Colon (tissue), 2 donors: ENCODE results near the gene LRP2.
"Not testable (repeated sequence)": the region's sequence is repeated elsewhere in the genome, so short reads cannot be mapped to it uniquely, and the experiment has no call there.

ENCODE experiments used
- FAIRE-seq: peaks from 2 replicates; lab custom pipeline; 2012; peaks lifted over from hg19 to GRCh38; lab: Jason Lieb, UNC
- donor health status: control.
- donor health status: control.

The LRP2 gene

GRCh38 chr2:169362118-169362893, at the start of gene LRP2:
LRP2 (minus strand) TSS chr2:169362534; CDS start chr2:169362399, 135 bp downstream.
- FAIRE-seq, result no peak

- FAIRE-seq, result no peak
Measured at GRCh38 chr2:169406891-169407290, 44.6 kb upstream of the LRP2 start.

DNA sequence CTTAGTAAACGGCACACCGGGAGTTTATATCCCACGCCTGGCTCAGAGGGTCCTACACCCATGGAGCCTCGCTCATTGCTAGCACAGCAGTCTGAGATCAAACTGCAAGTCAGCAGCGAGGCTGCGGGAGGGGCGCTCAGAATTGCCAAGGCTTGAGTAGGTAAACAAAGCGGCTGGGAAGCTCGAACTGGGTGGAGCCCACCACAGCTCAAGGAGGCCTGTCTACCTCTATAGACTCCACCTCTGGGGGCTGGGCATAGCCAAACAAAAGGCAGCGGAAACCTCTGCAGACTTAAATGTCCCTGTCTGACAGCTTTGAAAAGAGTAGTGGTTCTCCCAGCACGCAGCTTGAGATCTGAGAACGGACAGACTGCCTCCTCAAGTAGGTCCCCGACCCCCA, 37.2 kb upstream of the LRP2 start:
- FAIRE-seq, result not testable (repeated sequence)

DNA sequence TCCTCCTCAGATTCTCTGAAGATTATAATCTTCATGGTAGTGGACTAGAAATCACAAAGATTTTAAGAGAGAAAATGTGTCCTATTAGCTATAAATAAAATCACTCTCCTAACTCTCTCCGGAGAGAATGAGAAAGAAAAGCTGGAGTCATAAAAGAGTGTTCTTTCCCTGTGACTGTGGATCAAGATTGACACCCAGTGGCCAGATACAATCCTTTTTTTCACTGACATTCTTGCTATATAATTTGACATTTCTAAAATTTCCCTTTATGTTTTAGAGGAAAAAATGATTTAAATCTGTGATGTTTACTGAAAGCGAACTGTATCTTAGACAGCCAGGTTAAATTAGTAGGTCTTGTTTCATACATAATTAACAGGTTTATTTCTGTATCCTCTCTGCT, 35.4 kb upstream of the LRP2 start:
- no peak for FAIRE-seq

GRCh38 chr2:169395821-169396374, 33.6 kb upstream of the LRP2 start:
- no peak for FAIRE-seq

GRCh38 chr2:169393068-169393590, 30.8 kb upstream of the LRP2 start:
- no peak for FAIRE-seq

GRCh38 chr2:169391236-169391635, 28.9 kb upstream of the LRP2 start:
- no peak for FAIRE-seq

DNA sequence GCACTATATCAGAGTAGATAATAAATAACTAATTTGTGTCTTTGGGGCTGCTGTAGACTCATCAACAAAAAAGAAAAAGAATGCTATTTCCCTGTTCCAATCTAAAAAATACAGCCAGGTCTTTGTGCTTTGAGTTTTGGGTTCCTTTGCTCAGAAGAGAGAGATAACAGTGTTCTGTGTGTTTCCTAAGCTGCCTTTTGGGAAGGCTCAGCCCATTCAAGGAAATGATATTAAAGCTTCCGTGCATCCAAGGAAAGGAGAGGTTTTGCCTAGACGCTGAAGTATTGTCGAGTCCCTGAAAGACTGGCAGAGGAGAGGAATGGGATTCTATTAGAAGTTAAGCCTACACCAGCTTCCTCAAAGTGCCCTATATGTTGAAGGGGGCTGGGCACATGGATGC, 25.8 kb upstream of the LRP2 start:
- FAIRE-seq, result no peak

- no peak for FAIRE-seq
Measured at GRCh38 chr2:169386722-169387121, 24.4 kb upstream of the LRP2 start.

GRCh38 chr2:169384816-169385215, 22.5 kb upstream of the LRP2 start:
- no peak for FAIRE-seq

DNA sequence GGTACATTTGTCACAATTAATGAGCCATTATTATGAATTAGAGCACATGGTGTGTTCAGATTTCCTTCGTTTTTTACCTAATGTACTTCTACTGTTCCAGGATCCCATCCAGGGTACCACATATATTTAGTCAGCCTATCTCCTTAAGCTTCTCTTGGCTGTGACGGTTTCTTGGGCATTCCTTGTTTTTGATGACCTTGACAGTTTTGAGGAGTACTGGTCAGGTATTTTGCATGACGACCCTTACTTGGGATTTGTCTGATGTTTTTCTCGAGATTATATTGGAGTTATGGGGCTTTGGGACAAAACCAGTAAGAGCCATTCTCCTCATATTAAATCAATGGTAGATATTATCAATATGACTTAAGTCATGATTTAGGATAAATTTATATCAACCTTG, 10.2 kb upstream of the LRP2 start:
- FAIRE-seq, result no peak

DNA sequence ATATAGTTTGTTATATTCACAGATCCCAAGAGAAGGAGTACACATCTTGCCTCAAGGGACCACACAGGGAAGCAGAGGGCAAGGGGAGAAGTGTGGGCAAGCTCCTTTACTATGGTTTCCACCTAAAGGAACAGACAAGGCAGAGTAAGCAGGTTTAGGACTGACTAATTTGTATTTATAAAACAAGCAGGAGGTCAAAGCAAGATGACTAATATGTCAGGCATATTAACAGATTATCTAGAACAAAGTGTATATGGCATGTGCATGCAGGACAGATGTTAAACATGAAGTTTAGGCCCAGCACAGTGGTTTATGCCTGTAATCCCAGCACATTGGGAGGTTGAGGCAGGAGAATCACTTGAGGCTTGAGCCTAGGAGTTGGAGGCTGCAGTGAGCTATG, 3.7 kb upstream of the LRP2 start:
- FAIRE-seq, result no peak

DNA sequence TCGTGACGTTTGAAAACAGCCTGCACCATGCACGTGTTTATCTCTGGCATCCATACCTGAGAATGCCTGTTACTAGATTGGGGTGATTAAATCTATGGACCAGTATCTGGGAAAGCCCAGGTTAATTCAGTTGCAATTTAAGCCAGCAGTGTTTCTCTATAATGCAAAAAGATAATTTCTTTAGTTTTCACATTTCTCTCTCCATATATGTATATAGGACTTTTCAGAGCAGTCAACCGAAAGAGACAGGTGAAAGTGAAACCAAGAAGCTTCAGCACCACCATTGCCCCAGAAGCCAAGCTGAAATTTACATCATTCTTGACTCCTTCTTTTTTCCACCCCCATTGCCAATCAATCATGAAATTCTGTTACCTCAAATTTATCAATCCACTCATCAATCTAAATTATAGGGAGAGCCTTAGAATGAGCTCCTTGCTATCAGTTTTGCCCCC, 2.7 kb upstream of the LRP2 start:
- FAIRE-seq, result no peak

DNA sequence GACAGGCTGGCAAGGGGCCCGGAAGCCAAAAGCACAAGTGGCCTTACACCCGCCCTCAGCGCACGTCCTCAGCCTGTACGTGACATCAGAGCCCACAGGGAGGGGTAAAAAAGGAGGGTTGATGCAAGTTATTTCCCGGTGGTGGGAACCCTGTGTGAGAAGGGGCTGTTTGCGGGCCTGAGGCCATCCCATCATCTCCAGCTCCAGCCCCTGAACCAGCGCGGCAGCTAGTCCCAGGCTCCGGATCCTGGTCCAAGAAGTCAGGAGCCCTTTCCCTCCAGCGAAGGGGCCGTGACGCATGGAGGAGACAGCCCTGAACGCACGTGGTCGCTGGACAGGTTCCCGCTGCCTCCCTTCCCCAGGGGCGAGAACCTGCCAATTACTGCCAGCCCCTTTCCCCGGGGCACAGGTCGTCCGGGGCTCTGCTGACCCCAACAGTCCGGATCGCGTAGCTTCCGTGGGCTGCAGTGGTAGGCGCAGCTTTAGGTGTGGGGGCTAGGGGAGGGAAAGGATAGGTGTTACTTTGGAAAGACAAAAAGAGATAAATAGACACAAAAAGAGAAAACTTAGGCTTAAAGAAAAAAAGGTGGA, 1.3 kb upstream of the LRP2 start:
- no peak for FAIRE-seq

GRCh38 chr2:169362894-169363559, 693 bp upstream of the LRP2 start:
- FAIRE-seq, result no peak

- no peak for FAIRE-seq
Measured at GRCh38 chr2:169361706-169362117, 622 bp downstream of the LRP2 start.

GRCh38 chr2:169360984-169361705, 1.2 kb downstream of the LRP2 start:
- no peak for FAIRE-seq

DNA sequence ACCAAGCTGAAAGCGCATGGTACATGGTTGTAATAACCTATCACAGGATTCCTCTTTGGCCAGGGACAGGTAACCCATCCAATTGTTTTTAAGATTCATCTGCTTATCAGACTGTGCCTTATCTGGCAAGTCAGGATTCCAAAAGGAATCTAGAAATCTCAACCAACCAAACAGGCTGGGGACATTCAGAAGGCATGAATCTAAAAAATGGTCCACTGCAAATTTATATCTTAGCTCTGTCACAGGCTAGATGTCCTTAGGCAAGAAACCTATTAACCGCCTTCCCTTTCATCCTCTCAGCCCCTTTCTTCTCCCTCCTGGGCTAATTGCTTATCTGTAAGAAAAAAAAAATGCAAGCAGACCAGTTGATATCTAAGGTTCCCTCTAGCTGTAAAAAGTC, 4.3 kb downstream of the LRP2 start:
- FAIRE-seq, result no peak

GRCh38 chr2:169354244-169354643, 8.1 kb downstream of the LRP2 start:
- no peak for FAIRE-seq

DNA sequence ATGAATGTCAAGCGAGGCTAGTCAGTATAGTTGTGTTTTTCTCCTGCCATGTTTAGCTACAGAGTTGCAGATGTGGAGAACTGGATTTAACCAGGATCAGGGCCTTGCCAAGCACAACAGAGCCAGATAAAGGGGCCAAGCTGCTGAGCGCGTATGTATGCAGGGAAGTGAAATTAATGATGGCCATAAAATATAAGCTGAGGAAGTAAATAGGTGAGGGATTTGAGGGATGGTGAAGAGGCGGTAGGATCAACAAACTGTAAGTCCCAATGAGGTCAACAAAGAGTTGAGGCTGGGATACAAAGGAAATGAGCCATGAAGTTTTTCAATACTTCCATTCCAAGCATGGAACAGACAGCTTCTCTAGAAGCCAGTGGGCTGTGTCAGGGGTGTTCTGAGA, 10.6 kb downstream of the LRP2 start:
- no peak for FAIRE-seq

DNA sequence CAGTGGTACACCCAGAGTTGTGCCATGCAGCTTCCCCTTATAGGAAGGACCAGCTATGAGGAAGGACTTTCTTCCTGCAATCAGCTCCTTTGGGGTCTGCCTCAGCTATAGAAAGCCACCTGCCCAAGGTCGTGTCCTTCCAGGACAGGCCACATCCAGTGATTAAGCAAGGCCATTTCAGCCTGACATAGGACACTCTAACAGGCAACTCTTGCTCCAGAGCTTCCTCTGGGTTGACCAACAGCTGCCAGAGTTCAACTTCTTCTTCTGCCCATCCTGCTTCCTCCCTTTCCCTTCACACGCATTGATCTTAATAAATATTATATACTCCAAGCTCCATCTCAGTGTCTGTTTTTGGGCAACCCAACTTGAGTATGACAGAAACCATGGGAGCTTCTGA, 12.8 kb downstream of the LRP2 start:
- FAIRE-seq, result no peak
